ENCODE measurements around the gene RPL9. TPM values are rescaled to one million over a fixed set of nuclear protein-coding genes. Genes with fewer than 3 reads are reported as not detected.
"Not testable (repeated sequence)": the region's sequence is repeated elsewhere in the genome, so short reads cannot be mapped to it uniquely, and the experiment has no call there.

Gene RPL9
- total and polyA plus RNA-seq, 2 donors (not counting 1 experiment from before 2014, with no cell fraction given): 2,031 to 2,407 TPM

DNA sequence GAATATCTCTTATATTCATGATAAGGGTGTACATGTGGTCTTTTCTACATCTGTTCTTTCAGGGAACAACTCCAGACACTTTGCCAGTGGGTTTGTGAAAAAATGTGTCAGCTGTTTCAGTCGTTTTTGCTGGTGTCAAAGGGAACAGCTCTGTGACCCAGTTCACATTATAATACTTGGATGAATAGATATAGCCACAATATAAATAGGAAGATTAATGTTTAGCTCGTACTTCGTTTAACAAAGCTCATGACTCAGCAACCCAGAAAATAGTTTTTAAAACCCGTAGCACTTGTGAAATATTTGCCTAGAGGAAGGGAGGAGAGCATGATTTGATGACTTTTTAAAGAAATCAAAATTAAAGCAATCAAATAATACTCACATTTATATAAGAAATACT lies 8.0 kb upstream of the RPL9 start:
- peaks cover 5 to 7% of the 10 kb centered on the region in 2 donors for H3K4me1 ChIP-seq (ENCODE audit: control insufficient read depth in 2 of 2, insufficient read depth in 2 of 2, low read length in 2 of 2)
- H3K4me1 Mint-ChIP-seq: peaks cover 9% of the 10 kb centered on the region
- no peak overlapping the region for H2AFZ ChIP-seq (ENCODE audit: insufficient read depth, low read depth, low read length, poor library complexity, severe bottlenecking)
- CTCF ChIA-PET: interaction anchor here (0.6 to 1.9 kb wide), 7 partner anchors 10 to 1176 kb away, joined by 3 to 7 read pairs (median 4); partner anchors contain the start of genes PDS5A and SMIM14
- H4K20me1 ChIP-seq (ENCODE audit: control insufficient read depth, insufficient read depth, low read length, poor library complexity, severe bottlenecking): no peaks in the 10 kb centered on the region
- H3K36me3 ChIP-seq (replicated peaks in 1 of 2; ENCODE audit: control extremely low read depth in 1 of 2, control insufficient read depth in 1 of 2, extremely low read depth in 1 of 2, insufficient read depth in 2 of 2, low read length in 1 of 2): peaks cover 4 to 15% of the 10 kb centered on the region in 2 experiments
- TF ChIP-seq, protein P1, sequence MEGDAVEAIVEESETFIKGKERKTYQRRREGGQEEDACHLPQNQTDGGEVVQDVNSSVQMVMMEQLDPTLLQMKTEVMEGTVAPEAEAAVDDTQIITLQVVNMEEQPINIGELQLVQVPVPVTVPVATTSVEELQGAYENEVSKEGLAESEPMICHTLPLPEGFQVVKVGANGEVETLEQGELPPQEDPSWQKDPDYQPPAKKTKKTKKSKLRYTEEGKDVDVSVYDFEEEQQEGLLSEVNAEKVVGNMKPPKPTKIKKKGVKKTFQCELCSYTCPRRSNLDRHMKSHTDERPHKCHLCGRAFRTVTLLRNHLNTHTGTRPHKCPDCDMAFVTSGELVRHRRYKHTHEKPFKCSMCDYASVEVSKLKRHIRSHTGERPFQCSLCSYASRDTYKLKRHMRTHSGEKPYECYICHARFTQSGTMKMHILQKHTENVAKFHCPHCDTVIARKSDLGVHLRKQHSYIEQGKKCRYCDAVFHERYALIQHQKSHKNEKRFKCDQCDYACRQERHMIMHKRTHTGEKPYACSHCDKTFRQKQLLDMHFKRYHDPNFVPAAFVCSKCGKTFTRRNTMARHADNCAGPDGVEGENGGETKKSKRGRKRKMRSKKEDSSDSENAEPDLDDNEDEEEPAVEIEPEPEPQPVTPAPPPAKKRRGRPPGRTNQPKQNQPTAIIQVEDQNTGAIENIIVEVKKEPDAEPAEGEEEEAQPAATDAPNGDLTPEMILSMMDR (IDR thresholded peaks at IDR 0.05): no peak
- no peak for TF ChIP-seq EZH2 (IDR thresholded peaks at IDR 0.05; ENCODE audit: borderline replicate concordance, insufficient read depth, low read depth, low read length, poor library complexity, severe bottlenecking)
- no peaks in the 10 kb centered on the region for H3K27me3 Mint-ChIP-seq
- H3K9me3 ChIP-seq (ENCODE audit: control extremely low read depth in 1 of 3, control insufficient read depth in 2 of 3, insufficient read depth in 1 of 3, low read length in 2 of 3): no peaks in the 10 kb centered on the region
- DNase-seq (no peak), ATAC-seq (ENCODE audit: low read depth) (no peak)
- no peak overlapping the region for H3K9ac ChIP-seq (ENCODE audit: low read length)
- H3K27ac ChIP-seq (ENCODE audit: low read length in 2 of 2): no peak overlapping the region
- no CpG with 5 or more reads among the region's 4 CpGs for WGBS (ENCODE audit: insufficient coverage)
- POLR2A ChIA-PET: no interaction called here
- H3K79me2 ChIP-seq (ENCODE audit: control insufficient read depth, insufficient read depth, low read length): peaks cover 12% of the 10 kb centered on the region
- no peak overlapping the region for H3K4me3 Mint-ChIP-seq
- H3K27ac Mint-ChIP-seq: no peak overlapping the region
- intact Hi-C loops (cut with micrococcal nuclease): loop anchor here (5.0 to 10.0 kb wide), 2 partner anchors 378 to 861 kb away; no protein-coding TSS in a partner anchor
- no peak overlapping the region for H3K4me2 ChIP-seq (replicated peaks; ENCODE audit: low read depth, low read length, poor library complexity, severe bottlenecking)
- H3K4me3 ChIP-seq (ENCODE audit: control extremely low read depth in 1 of 5, extremely low read depth in 1 of 5, insufficient read depth in 1 of 5, low read depth in 2 of 5, low read length in 4 of 5): no peak overlapping the region
- no peaks in the 10 kb centered on the region for H3K27me3 ChIP-seq (replicated peaks in 1 of 4; ENCODE audit: control extremely low read depth in 1 of 4, control insufficient read depth in 3 of 4, insufficient read depth in 4 of 4, low read length in 3 of 4)
- H3K9me3 Mint-ChIP-seq (ENCODE audit: insufficient read depth): no peaks in the 10 kb centered on the region

DNA sequence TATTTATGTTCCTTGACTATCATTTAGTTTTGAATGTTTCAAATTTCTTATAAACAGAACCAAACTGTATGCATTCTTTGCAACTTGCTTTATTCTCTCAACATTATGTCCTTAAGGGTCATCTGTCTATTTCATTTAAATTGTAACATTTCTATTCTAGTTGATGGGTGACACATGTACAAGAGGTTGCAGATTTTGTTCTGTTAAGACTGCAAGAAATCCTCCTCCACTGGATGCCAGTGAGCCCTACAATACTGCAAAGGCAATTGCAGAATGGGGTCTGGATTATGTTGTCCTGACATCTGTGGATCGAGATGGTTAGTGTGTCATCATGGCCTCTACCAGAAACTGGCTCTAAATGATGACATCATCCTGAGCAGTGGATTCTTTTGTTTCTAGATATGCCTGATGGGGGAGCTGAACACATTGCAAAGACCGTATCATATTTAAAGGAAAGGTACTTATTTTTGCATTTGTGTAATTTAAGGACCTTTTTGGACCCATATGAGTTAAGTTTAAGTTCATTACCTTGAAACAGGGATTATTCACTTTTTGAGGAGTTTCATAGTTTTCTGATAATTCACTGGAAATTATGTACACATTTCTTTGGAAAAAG lies 6.3 kb upstream of the RPL9 start:
- no CpG with 5 or more reads among the region's 2 CpGs for WGBS (ENCODE audit: insufficient coverage)
- Histone ChIP-seq H3K9ac (ENCODE audit: low read length) (no peak overlapping the region), H4K20me1 (ENCODE audit: control insufficient read depth, insufficient read depth, low read length, poor library complexity, severe bottlenecking) (no peaks in the 10 kb centered on the region), H3K9me3 (ENCODE audit: control extremely low read depth in 1 of 3, control insufficient read depth in 2 of 3, insufficient read depth in 1 of 3, low read length in 2 of 3) (no peaks in the 10 kb centered on the region), H2AFZ (ENCODE audit: insufficient read depth, low read depth, low read length, poor library complexity, severe bottlenecking) (no peak overlapping the region), H3K27me3 (replicated peaks in 1 of 4; ENCODE audit: control extremely low read depth in 1 of 4, control insufficient read depth in 3 of 4, insufficient read depth in 4 of 4, low read length in 3 of 4) (no peaks in the 10 kb centered on the region), H3K4me1 (ENCODE audit: control insufficient read depth in 2 of 2, insufficient read depth in 2 of 2, low read length in 2 of 2) (peaks cover 6% of the 10 kb centered on the region in 2 donors), H3K79me2 (ENCODE audit: control insufficient read depth, insufficient read depth, low read length) (peaks cover 22% of the 10 kb centered on the region), H3K4me2 (replicated peaks; ENCODE audit: low read depth, low read length, poor library complexity, severe bottlenecking) (no peak overlapping the region), H3K4me3 (ENCODE audit: control extremely low read depth in 1 of 5, extremely low read depth in 1 of 5, insufficient read depth in 1 of 5, low read depth in 2 of 5, low read length in 4 of 5) (no peak overlapping the region), H3K27ac (ENCODE audit: low read length in 2 of 2) (no peak overlapping the region), H3K36me3 (replicated peaks in 1 of 2; ENCODE audit: control extremely low read depth in 1 of 2, control insufficient read depth in 1 of 2, extremely low read depth in 1 of 2, insufficient read depth in 2 of 2, low read length in 1 of 2) (peaks cover 7 to 12% of the 10 kb centered on the region in 2 experiments)
- intact Hi-C loops (cut with micrococcal nuclease): loop anchor here (5.0 to 10.0 kb wide), 2 partner anchors 380 to 862 kb away; no protein-coding TSS in a partner anchor
- no peak for TF ChIP-seq EZH2 (IDR thresholded peaks at IDR 0.05; ENCODE audit: borderline replicate concordance, insufficient read depth, low read depth, low read length, poor library complexity, severe bottlenecking)
- DNase-seq: no peak
- peaks cover 10% of the 10 kb centered on the region for H3K4me1 Mint-ChIP-seq
- POLR2A ChIA-PET: no interaction called here
- H3K27me3 Mint-ChIP-seq: no peaks in the 10 kb centered on the region
- no peak overlapping the region for H3K4me3 Mint-ChIP-seq
- CTCF ChIA-PET: interaction anchor here (0.5 kb wide), 1 partner anchor 168 kb away, joined by 4 read pairs; no protein-coding TSS in a partner anchor
- ATAC-seq (ENCODE audit: low read depth): no peak
- no peak overlapping the region for H3K27ac Mint-ChIP-seq
- H3K9me3 Mint-ChIP-seq (ENCODE audit: insufficient read depth): no peaks in the 10 kb centered on the region

DNA sequence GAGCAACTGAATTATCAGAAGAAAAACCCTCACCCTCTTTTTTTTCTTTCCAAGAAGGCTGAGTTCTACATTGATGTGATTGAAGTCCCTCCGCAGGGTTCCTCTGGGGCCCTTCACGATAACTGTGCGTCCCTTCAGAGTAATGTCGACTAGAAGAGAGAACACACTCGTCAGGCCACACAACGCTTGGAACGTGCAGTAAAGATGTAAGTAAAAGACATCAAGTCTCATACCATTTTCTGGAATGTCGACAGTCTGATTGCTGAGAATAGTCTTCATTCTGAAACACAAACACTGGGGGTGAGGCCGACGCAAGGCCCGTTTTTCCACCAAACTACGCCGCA lies 589 bp downstream of the RPL9 start:
- intact Hi-C loops (cut with micrococcal nuclease): loop anchor here (1.0 to 10.0 kb wide), 7 partner anchors 11 to 1141 kb away; partner anchors contain the start of genes N4BP2, RFC1 and SMIM14

More for the DNA sequence above, 589 bp downstream of the RPL9 start:
- not testable (repeated sequence) for H3K27me3 Mint-ChIP-seq; H3K27me3 ChIP-seq (replicated peaks in 1 of 4; ENCODE audit: control extremely low read depth in 1 of 4, control insufficient read depth in 3 of 4, insufficient read depth in 4 of 4, low read length in 3 of 4); H3K9me3 ChIP-seq (ENCODE audit: control extremely low read depth in 1 of 3, control insufficient read depth in 2 of 3, insufficient read depth in 1 of 3, low read length in 2 of 3); H3K9me3 Mint-ChIP-seq (ENCODE audit: insufficient read depth); DNase-seq
- H3K9ac ChIP-seq (ENCODE audit: low read length): peak overlapping the region; percentile 91
- ChIA-PET CTCF (interaction anchor here (0.6 to 3.0 kb wide), 7 partner anchors 11 to 555 kb away, joined by 3 to 18 read pairs (median 6); no protein-coding TSS in a partner anchor), POLR2A (interaction anchor here (0.7 to 3.0 kb wide), 4 partner anchors 10 to 520 kb away, joined by 3 to 23 read pairs (median 8); partner anchors contain the start of genes PDS5A and RFC1)
- H3K4me2 ChIP-seq (replicated peaks; ENCODE audit: low read depth, low read length, poor library complexity, severe bottlenecking): peak overlapping the region; percentile 83
- ATAC-seq (ENCODE audit: low read depth): peak; percentile 0
- peak overlapping the region; percentile 77 to 100 (median 98) for H3K4me3 ChIP-seq (ENCODE audit: control extremely low read depth in 1 of 5, extremely low read depth in 1 of 5, insufficient read depth in 1 of 5, low read depth in 2 of 5, low read length in 4 of 5)
- H2AFZ ChIP-seq (ENCODE audit: insufficient read depth, low read depth, low read length, poor library complexity, severe bottlenecking): peak overlapping the region; percentile 92
- Mint-ChIP-seq H3K4me3 (peak overlapping the region; percentile 97), H3K27ac (peak overlapping the region; percentile 99), H3K4me1 (peaks cover 38% of the 10 kb centered on the region)
- peak overlapping the region; percentile 98 to 99 for H3K27ac ChIP-seq (ENCODE audit: low read length in 2 of 2)
- 0% methylated on average over 6 of the region's 13 CpGs for WGBS (ENCODE audit: insufficient coverage)
- H3K79me2 ChIP-seq (ENCODE audit: control insufficient read depth, insufficient read depth, low read length): peaks cover 37% of the 10 kb centered on the region
- peaks cover 19 to 27% of the 10 kb centered on the region in 2 donors for H3K4me1 ChIP-seq (ENCODE audit: control insufficient read depth in 2 of 2, insufficient read depth in 2 of 2, low read length in 2 of 2)
- peaks cover 23 to 47% of the 10 kb centered on the region in 2 experiments for H3K36me3 ChIP-seq (replicated peaks in 1 of 2; ENCODE audit: control extremely low read depth in 1 of 2, control insufficient read depth in 1 of 2, extremely low read depth in 1 of 2, insufficient read depth in 2 of 2, low read length in 1 of 2)
- peaks cover 11% of the 10 kb centered on the region for H4K20me1 ChIP-seq (ENCODE audit: control insufficient read depth, insufficient read depth, low read length, poor library complexity, severe bottlenecking)

Measured in B cell (primary cell).